Keratinocyte (primary cell): Measurements from ENCODE around the gene HES7. TPM values are rescaled to one million over a fixed set of nuclear protein-coding genes. Genes with fewer than 3 reads are reported as not detected.
"Not testable (repeated sequence)": the region's sequence is repeated elsewhere in the genome, so short reads cannot be mapped to it uniquely, and the experiment has no call there.

Experiments
- DNase-seq: peaks from one replicate; pipeline ENCODE4 v3.0.0-alpha.2; 2011; ENCODE audit warnings: low read depth, missing footprints, low spot score
- FAIRE-seq: peaks from 2 replicates; lab custom pipeline; 2011; peaks lifted over from hg19 to GRCh38; lab: Jason Lieb, UNC
- H2AFZ ChIP-seq: 2 replicates; pipeline ENCODE4 v1.6.0; 2012; ENCODE audit warnings: low read length, control low read depth, inconsistent platforms; ENCODE audit not compliant: control insufficient read depth
- H3K27ac ChIP-seq: 2 replicates; pipeline ENCODE4 v1.5.1; 2011; ENCODE audit warnings: low read length; ENCODE audit not compliant: control insufficient read depth, insufficient read depth
- H3K27me3 ChIP-seq: 3 replicates; pipeline ENCODE4 v1.6.0; 2011; ENCODE audit warnings: low read length; ENCODE audit not compliant: control insufficient read depth, insufficient read depth; ENCODE audit errors: extremely low read depth
- H3K36me3 ChIP-seq, 2 experiments: 2 replicates in 1 of 2; 3 replicates in 1 of 2; pipeline ENCODE4 v1.5.1; 2011; ENCODE audit warnings: low read length in 2 of 2, mild to moderate bottlenecking in 1 of 2; ENCODE audit not compliant: control insufficient read depth in 2 of 2, insufficient read depth in 2 of 2; ENCODE audit errors: extremely low read depth in 1 of 2
- H3K4me1 ChIP-seq: 3 replicates; pipeline ENCODE4 v1.5.1; 2011; ENCODE audit warnings: low read length; ENCODE audit not compliant: control insufficient read depth, insufficient read depth; ENCODE audit errors: extremely low read depth
- H3K4me2 ChIP-seq: 3 replicates; pipeline ENCODE4 v1.6.0; 2011; ENCODE audit warnings: low read depth, low read length; ENCODE audit not compliant: control insufficient read depth, insufficient read depth; ENCODE audit errors: extremely low read depth
- H3K4me3 ChIP-seq, 3 experiments: fragments of 200-600 bp in 1 of 3; sonication (generic) in 1 of 3; 2 replicates in 2 of 3; 3 replicates in 1 of 3; pipeline ENCODE4 v1.5.1; 2011 to 2016; ENCODE audit warnings: low read length in 3 of 3, mild to moderate bottlenecking in 3 of 3, control low read depth in 2 of 3, inconsistent platforms in 1 of 3, low read depth in 1 of 3, mixed read lengths in 1 of 3, mixed run types in 1 of 3, moderate library complexity in 1 of 3; ENCODE audit not compliant: control insufficient read depth in 2 of 3, insufficient read depth in 2 of 3; ENCODE audit errors: extremely low read depth in 1 of 3
- H3K79me2 ChIP-seq: 2 replicates; pipeline ENCODE4 v1.6.0; 2012; ENCODE audit warnings: low read length; ENCODE audit not compliant: control insufficient read depth, insufficient read depth
- H3K9ac ChIP-seq: 3 replicates; pipeline ENCODE4 v1.6.0; 2011; ENCODE audit warnings: low read length; ENCODE audit not compliant: control insufficient read depth, insufficient read depth; ENCODE audit errors: extremely low read depth
- H3K9me1 ChIP-seq: 3 replicates; pipeline ENCODE4 v1.6.0; 2011; ENCODE audit warnings: low read length; ENCODE audit not compliant: control insufficient read depth, insufficient read depth; ENCODE audit errors: extremely low read depth
- H3K9me3 ChIP-seq: 2 replicates; pipeline ENCODE4 v1.5.1; 2012; ENCODE audit warnings: low read depth, low read length; ENCODE audit not compliant: control insufficient read depth
- H4K20me1 ChIP-seq: 3 replicates; pipeline ENCODE4 v1.6.0; 2011; ENCODE audit warnings: low read length; ENCODE audit not compliant: control insufficient read depth, insufficient read depth; ENCODE audit errors: extremely low read depth
- EZH2 ChIP-seq: IDR thresholded peaks from one replicate; pipeline ENCODE4 v1.6.1; 2012; ENCODE audit warnings: inconsistent platforms, mild to moderate bottlenecking, low read length, moderate library complexity
- dilution Hi-C: fragments of 300-500 bp; cut with MboI; formaldehyde crosslinking; loops from one replicate; pipeline ENCODE4 v1.7.0; 2020; ENCODE audit warnings: low sequenced_read_pairs; ENCODE audit not compliant: extremely low pct_ligation_motif_present
- polyA plus RNA-seq, 5 experiments: library from polyadenylated mRNA; depleted of rRNA in 3 of 5; stranded (reverse) in 3 of 5; stranded (forward) in 1 of 5; unstranded in 1 of 5; fragments of >200 nt; gene quantifications; 1 replicate in 1 of 5; 2 replicates in 3 of 5; 3 replicates in 1 of 5; pipeline versions ENCODE4 v1.2.1 to v1.2.3, GENCODE V29; 2011 to 2012; ENCODE audit warnings: missing spikeins in 2 of 5, low read depth in 1 of 5, low replicate concordance in 1 of 5
- TF ChIP-seq, protein P1 (sequence below), 3 experiments: IDR thresholded peaks in 1 of 3; conservative IDR thresholded peaks in 1 of 3; optimal IDR thresholded peaks in 1 of 3; 2 replicates in 2 of 3; 3 replicates in 1 of 3; pipeline versions ENCODE3 to v1.5.1; 2011; ENCODE audit warnings: low read length in 3 of 3, mild to moderate bottlenecking in 3 of 3, moderate library complexity in 2 of 3, control low read depth in 1 of 3, inconsistent platforms in 1 of 3; ENCODE audit not compliant: insufficient read depth in 2 of 3; ENCODE audit errors: extremely low read depth in 1 of 3

Gene HES7
- polyA plus RNA-seq, 1 donor (not counting 4 experiments of a cell fraction or from before 2014, with no cell fraction given), result 0.33 TPM

DNA sequence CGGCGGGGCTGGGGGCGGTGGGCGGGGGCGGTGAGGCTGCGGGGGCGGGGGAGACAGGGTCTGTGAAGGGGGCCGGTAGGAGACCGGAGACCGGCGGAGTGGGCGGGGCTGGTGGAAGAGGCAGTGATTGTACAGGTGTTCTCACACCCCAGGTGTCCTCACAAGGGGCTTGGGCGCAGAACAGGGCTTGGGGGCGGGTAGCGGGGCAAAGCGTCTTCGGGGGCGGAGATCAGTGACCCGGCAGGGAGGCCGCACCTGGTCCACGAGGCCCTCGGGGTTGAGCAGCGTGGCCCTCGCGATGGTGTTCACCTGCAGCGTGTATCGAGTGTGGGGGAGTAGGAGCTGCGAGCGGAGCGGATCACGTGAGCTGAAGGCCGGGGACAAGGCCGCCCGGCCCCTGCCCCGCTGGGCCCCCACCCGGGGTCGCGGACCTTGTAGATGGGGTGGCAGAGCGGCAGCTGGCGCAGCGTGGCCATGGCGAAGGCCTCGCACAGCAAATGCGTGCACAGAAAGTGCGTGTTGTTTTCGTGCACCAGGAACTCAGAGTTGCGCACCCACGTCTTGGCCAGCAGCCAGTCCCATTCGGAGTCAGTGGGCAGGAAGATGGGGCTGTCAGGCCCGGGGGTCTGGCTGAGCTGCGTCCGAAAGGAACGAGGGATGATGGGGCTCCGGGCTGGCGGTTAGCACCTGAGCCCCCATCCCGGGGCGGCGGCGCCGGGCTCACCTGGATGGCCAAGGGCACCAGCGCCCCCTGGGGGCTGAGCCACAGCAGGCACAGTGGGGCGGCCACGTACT lies 14.0 kb downstream of the HES7 start:
- Histone ChIP-seq H3K4me2 (peak overlapping the region; percentile 91), H4K20me1 (no peaks in the 10 kb centered on the region), H3K4me1 (peaks cover 19% of the 10 kb centered on the region), H3K4me3 (peak overlapping the region; percentile 16 to 67 (median 60)), H3K27me3 (no peaks in the 10 kb centered on the region), H3K27ac (no peak overlapping the region), H3K36me3 (no peaks in the 10 kb centered on the region), H3K9me1 (peaks cover 3% of the 10 kb centered on the region), H2AFZ (peak overlapping the region; percentile 89), H3K9ac (peak overlapping the region; percentile 56), H3K79me2 (no peaks in the 10 kb centered on the region), H3K9me3 (no peaks in the 10 kb centered on the region)
- DNase-seq (no peak), FAIRE-seq (no peak)
- TF ChIP-seq, protein P1, sequence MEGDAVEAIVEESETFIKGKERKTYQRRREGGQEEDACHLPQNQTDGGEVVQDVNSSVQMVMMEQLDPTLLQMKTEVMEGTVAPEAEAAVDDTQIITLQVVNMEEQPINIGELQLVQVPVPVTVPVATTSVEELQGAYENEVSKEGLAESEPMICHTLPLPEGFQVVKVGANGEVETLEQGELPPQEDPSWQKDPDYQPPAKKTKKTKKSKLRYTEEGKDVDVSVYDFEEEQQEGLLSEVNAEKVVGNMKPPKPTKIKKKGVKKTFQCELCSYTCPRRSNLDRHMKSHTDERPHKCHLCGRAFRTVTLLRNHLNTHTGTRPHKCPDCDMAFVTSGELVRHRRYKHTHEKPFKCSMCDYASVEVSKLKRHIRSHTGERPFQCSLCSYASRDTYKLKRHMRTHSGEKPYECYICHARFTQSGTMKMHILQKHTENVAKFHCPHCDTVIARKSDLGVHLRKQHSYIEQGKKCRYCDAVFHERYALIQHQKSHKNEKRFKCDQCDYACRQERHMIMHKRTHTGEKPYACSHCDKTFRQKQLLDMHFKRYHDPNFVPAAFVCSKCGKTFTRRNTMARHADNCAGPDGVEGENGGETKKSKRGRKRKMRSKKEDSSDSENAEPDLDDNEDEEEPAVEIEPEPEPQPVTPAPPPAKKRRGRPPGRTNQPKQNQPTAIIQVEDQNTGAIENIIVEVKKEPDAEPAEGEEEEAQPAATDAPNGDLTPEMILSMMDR (optimal IDR thresholded peaks at IDR 0.05 in 1 of 3, IDR thresholded peaks at IDR 0.05 in 1 of 3, conservative IDR thresholded peaks at IDR 0.05 in 1 of 3; ENCODE audit: extremely low read depth in 1 of 3, insufficient read depth in 2 of 3, low read length in 3 of 3), result peak; percentile 76 to 99 (median 95)
- no peak for TF ChIP-seq EZH2
- dilution Hi-C loops, result no loop called here

DNA sequence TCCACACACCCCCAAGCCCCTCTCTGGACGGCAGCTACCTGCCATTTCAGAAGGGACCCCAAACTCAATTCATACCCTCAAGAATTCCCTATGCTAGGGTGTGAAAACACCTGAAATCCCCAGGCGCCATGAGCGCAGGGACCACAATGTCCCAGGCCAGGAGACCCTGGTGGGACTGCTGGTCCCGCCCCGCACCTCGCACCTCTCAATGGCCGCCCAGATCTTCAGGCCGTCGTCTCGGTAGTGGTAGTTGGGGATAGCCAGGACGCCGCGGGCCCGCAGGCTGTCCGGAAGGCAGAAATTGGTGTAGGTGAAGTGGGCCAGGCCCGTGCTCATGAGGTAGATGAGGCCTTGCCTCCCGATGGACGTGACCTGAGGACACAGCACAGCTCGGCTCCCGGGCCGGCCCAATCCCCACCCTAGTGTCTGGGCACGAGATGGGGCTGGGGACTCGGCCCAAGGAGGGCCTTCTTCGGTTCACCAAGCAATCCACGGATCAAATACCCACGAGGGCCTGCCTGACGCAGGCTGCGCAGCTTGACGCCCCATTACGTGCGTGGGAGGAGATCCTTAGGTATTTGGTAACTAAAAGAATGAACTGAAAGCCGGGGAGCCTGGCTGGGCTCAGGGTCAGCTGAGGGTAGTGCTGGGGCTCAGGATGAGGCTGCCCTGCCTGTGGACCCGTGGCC lies 14.8 kb downstream of the HES7 start:
- Histone ChIP-seq H3K27me3 (no peaks in the 10 kb centered on the region), H3K9me1 (peaks cover 3% of the 10 kb centered on the region), H3K4me2 (no peak overlapping the region), H3K36me3 (no peaks in the 10 kb centered on the region), H3K4me1 (peaks cover 20% of the 10 kb centered on the region), H3K9ac (no peak overlapping the region), H3K27ac (no peak overlapping the region), H3K9me3 (no peaks in the 10 kb centered on the region), H4K20me1 (no peaks in the 10 kb centered on the region), H3K4me3 (no peak overlapping the region), H2AFZ (no peak overlapping the region), H3K79me2 (no peaks in the 10 kb centered on the region)
- FAIRE-seq (no peak), DNase-seq (no peak)
- TF ChIP-seq, protein P1 (optimal IDR thresholded peaks at IDR 0.05 in 1 of 3, IDR thresholded peaks at IDR 0.05 in 1 of 3, conservative IDR thresholded peaks at IDR 0.05 in 1 of 3; ENCODE audit: extremely low read depth in 1 of 3, insufficient read depth in 2 of 3, low read length in 3 of 3), result no peak
- TF ChIP-seq EZH2, result no peak
- dilution Hi-C loops, result no loop called here

DNA sequence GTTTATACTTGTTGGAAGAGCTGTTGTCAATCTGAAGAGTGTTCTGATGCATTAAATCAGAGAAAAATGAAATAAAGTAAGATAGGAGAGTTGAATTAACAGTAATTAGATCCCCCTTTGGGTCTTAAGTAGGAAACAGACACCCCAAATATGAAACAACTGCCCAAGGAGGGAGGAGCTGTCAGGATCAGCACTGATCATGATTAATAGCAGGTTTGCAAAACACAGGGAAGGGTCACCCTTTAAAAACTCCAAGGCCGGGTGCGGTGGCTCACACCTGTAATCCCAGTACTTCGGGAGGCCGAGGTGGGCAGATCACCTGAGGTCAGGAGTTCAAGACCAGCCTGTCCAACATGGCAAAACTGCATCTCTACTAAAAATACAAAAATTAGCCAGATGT lies 16.9 kb downstream of the HES7 start:
- H3K79me2 ChIP-seq, H3K27ac ChIP-seq, H3K27me3 ChIP-seq, H3K36me3 ChIP-seq, DNase-seq, H3K9ac ChIP-seq, H3K9me1 ChIP-seq, FAIRE-seq, H2AFZ ChIP-seq, H4K20me1 ChIP-seq, H3K4me3 ChIP-seq, H3K4me2 ChIP-seq, dilution Hi-C loops, H3K9me3 ChIP-seq: not testable (repeated sequence)
- peaks cover 31% of the 10 kb centered on the region for H3K4me1 ChIP-seq
